Measurements from ENCODE around the gene SLIT1. TPM values are rescaled to one million over a fixed set of nuclear protein-coding genes. Genes with fewer than 3 reads are reported as not detected.

Gene SLIT1
- total and polyA plus RNA-seq, 2 of the 8 experiments (the other 6 are each of a cell fraction or from before 2014, with no cell fraction given), result 0.70 to 0.88 TPM

- TF ChIP-seq EGR1 (IDR thresholded peaks at IDR 0.05; ENCODE audit: borderline replicate concordance, low read depth, low read length) (no peak), RBBP5 (IDR thresholded peaks at IDR 0.05; ENCODE audit: borderline replicate concordance, low read depth, low read length) (no peak)
Observed at GRCh38 chr10:97213431-97213830, 27.7 kb upstream of the SLIT1 start (continued).

Data from H1 (cell line).